Medulla oblongata (tissue), 1 donor: ENCODE data around the gene APOL4.
A peak's percentile ranks its signal among the peaks of the same experiment; 100 is the strongest.
"Not testable (repeated sequence)": the region's sequence is repeated elsewhere in the genome, so short reads cannot be mapped to it uniquely, and the experiment has no call there.

Experiments used
- DNase-seq: peaks from one replicate; pipeline ENCODE4 v3.0.0-alpha.2; 2015; ENCODE audit errors: extremely low spot score

Gene APOL4

DNA sequence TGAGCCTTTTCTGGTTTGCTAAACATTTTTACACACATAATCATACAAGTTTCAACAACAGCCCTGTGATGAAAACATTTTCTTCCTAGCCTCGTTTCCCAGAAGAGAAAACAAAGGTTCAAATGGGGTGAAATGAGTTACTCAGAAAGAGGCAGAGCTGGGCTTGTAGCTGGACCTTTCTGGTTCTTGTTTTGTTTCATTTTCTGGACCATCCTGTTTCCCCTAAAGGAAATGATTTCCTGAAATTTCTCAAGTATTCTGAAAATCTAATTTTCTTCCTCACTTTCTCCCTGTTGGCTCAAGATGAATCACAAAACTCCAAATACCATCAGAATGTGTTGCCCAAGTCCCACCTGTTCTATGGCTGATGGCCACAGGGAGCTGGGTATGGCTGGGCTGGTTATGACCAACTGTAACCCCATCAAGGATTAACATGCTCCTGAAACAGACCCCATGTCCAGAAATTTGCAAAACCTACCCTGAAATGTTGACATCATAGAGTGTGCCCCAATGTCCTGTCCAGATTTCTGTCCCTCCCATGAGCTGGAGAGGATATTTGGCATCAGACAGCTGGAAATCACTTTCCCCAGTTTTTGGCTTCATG lies 6.7 kb upstream of the APOL4 start:
- DNase-seq = no peak

DNA sequence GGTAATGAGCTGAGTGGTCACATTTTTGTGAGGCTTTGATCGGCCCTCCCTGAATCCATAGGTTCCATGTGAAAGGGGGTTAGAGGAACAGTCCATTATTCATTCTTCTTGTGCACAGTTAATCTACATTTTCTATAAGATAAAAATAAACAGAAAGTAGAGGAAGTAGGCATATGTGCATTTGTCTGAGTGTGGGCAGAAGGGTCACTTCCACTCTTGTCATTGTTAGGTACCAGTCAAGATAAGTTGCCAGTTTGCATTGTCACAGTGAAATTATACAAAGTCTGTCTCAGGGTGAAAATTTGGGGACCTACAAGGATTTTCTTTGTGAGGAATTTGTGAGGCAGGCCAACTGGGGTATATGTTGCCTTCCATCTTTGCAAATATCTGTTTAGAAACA lies 4.6 kb upstream of the APOL4 start:
- no peak for DNase-seq

DNA sequence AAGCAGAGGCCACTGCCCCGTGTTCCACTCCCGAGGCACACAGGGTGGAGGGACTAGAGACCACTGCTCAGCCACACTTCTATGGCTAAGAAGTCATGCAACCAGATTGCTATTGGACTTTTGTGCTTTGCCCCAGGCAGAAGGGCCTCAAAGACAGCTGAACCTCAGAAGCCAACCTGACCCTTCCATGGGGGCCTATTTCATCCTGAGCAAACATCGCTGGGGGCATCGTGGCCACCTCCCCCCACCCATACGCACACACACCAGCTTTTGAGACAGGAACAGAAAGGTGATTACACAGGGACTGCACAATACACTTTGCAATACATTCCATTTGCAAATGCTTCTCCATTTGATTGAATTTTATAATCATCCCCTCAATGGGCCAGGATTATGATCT lies 4.0 kb upstream of the APOL4 start:
- DNase-seq = not testable (repeated sequence)

DNA sequence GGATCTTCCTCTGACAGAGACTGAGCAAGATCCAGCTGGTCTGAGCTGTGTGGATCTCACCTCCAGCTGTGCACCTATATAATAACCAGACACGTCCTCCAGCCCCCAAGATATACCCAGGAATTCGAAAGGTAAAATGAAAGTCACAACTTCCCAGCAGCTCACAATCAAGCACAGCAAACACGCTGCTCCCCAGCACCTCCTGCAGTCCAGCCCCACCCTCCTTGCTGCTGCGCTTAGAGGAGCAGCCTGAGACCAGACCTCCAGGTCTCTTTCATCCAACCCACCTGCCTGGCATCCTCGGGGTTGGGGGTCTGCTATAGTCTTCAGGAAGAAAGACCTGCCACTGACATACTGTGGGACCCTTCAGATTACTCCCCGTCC lies 3.0 kb upstream of the APOL4 start:
- no peak for DNase-seq

DNA sequence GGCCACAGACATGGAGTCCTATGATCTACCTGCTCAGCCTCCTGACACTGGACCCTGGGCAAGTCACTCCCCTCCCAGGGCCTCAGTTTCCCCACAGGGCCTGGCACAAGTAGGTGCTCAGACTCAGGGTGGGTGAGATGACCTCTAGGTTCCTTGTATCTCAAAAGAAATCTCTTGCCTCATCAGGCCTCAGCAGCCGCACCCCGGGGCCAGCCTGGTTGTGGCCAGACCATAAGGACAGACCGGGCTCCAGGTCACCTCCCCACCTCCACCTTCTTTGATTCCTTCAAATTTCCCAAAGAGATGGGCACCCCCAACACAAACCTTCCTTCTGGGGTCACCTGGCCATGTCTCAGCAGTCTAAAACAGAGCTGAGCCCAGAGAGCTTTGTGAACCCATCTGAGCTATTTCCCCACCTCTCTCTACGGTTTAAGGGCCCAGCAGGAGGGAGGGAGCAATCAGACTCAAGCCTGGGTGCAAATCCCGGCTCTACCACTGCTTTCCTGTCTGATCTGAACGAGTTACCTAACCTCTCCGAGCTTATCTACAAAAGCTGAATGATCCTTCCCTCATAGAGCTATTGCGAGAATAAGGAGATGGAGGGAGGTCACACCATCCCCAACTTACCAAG lies 2.5 kb upstream of the APOL4 start:
- no peak for DNase-seq

DNA sequence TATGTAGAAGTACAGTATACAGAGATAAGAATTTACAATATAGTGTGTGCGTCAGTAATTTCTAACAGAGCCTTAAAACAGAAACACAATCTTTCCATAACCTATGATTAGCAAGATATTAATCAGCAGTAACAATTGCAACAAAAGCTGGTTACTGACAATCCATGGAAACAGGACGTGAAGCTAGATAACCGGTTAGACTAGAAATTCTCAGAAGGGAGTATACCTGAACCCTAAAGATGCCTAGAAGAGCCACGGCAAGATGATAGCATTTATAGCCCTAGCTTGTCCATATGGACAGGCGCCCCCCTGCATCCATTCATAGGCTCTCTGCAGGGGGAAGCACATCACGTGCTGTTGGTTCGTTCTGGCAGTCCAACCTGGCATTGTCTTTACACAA lies 1.8 kb upstream of the APOL4 start:
- DNase-seq = not testable (repeated sequence)

DNA sequence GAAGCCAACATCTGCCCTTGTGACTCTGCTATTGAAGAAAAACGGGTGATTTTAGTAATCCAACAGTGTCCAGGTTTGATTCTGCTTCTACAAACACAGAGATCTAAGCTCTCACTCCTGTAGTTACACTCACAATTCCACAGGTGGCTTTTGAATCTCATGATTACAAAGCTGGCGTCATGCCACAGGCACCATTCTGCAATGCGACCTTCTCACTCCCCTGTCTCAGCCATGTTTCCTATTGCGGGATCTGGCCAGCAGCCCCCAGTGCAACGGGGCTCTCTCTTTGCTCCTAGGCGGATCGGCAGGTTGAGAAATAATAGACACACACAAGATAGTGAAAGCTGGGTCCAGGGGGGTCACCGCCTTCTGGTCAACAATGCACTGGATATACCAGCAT lies 1.3 kb upstream of the APOL4 start:
- DNase-seq = not testable (repeated sequence)

DNA sequence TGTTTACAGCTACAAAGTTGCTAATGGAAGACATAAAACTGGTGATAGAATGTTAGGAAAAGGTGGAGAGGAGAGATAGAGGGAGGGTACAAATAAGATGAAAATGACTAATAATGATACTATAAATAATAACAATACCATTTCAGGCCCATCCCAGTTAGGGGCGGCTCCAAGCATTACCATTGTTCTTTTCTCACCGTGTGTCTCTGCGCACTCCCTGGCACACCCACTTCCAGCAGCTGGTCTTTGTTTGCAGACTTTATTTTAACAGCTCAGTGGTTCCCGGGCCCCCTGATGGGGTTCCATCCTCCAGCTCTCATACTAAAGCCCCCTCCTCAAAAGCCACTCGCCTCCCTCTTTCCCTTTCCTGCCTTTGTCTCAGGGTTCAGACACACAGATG lies 584 bp downstream of the APOL4 start:
- not testable (repeated sequence) for DNase-seq

DNA sequence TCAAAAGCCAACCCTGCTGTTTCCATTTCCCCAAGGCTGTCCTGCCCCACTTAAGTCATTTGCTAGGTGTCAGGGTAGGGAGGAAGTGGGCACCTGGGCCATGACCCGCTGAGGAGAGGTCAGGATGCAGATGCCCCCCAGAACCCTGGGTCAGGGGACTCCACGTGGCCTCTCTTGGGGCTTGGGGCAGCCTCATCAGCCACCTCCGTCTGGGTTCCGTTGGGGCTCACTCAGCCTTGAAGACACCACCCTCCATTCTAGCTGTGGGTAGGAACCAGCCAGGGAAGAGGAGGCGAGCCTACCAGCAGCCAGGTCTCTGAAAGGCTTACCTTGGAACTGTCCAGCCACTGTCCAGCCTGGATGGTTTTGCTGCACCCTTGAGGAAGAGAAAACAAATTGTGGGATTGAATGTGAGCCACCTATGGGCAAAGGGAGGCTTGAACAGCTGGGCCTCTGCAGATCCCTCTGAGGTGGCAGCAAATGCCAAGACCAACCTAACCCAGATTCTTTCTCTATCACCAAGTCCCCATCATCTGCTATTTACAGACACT lies 2.5 kb downstream of the APOL4 start:
- DNase-seq = no peak

DNA sequence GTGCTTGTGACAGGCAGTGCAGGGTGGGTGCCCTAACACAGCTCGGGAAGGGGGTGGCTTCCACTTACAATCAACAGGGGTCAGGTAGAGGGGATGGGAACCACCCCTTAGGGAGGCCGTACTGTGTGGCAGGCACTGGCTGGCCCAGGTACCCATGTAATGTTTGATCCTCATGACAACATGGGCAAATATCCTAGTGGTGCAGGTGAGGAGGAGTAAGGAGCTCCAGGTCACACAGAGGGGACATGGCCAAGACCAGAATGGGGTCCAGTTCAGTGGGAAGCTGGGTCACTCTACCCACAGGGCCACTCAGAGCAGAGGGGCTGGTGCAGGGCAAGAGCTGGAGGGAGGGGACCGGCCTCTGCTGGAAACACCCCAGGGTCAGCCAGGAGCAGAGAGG lies 3.1 kb downstream of the APOL4 start:
- DNase-seq = no peak

DNA sequence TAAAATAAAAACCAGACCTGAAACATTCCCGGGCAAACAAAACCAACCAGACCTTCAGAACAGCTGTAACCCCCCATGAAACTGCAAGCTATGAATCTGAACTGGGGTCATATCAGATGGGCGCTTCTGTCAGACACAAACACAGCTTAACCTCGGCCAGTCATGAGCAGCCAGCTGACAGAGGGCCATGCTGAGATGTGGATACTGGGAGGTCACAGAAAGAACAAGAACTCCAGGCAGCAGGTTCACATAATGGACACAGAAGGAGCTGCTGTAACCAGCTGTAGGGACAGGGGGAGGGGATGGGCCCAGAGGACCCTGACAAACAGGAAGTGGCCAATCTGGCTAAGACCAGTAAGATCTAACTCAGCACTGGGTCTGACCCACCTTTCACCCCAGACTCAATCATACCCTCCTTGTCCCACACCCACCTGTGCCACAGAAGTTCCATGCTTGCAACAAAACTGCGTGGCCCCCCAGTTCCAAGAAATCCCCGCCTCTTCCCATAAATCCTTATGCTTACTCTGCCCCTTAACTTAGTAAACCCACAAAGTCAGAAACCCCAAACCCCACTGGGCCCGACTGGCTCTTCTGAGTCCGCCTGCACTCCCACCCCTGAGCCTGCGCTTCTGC lies 4.0 kb downstream of the APOL4 start:
- DNase-seq = no peak

DNA sequence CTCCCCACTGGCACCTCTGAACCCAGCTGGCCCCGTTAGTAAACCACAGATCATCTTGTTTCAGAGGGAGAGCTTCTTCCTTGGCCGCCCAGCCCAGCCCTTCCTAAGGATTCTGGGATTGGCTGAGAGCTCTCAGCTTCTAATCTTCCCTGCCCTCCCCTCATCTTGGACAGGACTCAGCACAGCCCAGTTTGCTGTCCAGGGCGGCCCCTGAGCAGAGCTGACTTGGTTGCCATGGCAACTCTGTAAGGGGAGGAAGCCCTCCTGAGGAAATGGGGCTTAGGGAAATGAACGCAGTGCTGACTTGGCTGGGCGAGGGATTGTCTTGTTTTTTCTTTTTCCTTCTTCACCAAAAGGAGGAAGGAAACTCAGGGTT lies 4.6 kb downstream of the APOL4 start:
- DNase-seq = peak; percentile 71

DNA sequence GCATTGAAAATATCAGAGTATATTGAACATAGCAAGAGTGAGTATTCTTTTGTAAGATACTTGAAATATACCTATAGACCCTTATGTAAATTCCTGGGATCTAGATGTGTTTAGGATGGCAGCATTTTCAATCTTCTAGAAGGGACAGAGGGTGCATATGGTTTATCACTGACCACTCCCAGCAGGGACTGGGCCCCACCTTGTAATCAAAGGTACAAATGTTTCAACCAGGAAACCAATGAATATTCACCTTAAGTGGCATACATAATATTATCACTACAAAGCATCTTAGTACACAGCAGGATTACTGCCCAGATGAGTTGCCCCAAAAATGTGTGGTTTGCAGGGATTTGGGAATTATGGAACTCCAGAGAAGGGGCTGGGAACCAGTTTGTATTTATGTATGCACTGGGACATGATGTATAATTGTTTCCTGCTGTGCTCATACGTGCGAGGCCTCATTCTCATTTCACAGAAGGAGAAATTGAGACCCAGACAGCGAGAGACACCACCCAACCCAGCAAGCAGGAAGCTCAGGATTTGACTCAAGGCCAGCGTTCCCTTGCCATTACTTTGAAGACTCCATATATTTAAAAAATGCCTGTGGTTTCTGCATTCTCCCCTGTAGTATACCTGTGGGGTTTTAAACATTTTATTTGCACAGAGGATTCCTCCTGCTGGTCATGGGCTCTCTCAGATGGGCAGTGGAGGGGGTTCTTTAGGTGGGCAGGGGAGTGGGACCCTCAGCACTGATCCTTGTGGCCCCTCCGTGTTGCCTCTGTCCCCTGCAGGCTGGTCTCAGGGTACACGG lies 5.2 kb downstream of the APOL4 start:
- DNase-seq = no peak

DNA sequence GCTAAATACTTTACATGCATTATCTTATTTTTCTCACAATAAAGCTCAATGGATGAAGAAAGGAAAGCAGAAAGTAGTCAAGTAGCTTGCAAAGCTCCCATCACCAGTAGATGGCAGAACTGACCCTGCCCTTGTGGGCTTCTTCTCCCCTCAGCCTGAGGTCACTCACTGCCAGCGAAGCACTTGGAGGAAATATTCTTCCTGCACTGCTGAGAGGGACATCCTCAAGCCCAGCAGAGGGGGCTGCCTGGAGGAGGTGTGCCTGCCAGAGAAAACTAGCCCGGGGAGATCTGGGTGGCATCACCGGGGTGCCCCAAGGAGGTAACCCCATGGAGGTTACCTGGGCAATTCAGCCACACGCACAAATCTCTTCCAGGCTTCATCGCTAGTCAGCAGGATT lies 6.6 kb downstream of the APOL4 start:
- DNase-seq = peak; percentile 80

DNA sequence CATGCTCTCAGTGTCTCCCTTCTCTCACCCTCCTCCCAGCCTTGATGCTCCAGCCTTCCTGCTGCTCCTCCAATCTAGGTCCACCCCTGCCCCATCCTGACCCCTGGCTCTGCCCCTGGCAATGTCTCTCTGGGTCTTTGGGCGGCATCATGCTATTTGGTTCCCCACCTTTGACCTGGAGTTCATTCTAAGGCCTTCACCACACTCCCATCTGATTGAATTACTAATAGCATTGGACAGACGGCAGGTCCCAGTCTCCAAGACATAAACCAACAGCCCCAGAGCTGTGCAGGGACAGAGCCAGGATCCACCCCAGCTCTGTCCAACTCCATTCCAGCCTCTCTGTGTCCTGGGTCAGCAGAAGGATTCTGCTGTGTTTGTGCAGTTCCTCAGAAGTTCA lies 7.2 kb downstream of the APOL4 start:
- DNase-seq = no peak

DNA sequence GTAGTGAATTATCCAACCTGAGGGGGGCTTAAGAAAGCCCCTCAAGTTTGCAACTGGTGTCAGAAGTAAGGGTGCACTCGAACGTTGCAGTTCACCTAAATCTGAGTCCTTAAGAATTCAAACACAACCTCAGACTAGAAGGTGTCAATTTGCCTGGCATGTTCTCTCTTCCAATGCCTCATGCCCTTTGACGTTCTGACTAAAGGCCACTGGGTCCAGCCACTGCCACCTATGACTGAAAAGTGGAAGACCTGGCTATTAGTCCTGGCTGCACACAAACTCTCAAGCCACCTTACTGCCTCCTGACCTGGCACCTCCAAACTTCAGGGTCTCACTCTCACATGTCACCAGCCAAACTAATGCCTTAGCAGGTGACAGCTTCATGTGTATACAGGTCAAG lies 8.0 kb downstream of the APOL4 start:
- DNase-seq = no peak

DNA sequence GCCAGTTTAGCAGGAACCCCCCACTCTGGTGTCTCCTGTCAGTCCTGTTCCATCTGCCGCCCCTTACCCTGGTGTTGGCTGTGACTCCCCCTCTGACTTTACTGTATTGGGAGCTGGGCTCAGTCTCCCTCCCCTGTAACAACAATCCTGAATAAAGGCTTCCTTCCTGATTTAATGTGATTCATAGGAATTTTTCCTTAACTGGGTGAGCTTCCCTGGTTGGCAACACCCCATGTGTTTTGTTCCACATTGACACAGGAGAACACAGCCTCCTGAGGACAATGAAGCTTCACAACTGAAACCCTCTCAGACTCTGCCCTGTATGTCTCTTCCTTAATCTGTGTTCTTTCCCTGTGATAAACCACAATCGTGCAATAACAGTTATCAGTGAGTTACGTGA lies 8.4 kb downstream of the APOL4 start:
- DNase-seq = no peak

DNA sequence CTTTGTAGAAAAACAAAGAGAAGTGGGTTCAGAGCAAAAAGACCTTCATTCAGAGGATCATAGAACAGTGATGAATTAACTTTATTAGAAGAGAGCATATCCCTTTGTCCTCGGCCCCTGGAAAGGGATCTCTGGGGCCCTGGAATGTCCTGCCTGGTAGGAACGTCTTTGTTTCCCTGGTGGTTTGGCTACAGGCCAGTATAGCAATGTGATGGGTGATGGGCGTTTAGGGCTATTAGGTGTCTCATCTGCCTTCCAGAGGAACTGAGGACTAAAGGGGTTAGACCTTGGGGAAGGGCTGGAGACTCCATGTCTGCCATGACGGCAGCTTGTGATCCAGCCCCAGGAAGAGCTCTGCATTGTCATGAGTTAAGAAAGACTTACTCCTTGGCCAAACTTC lies 9.1 kb downstream of the APOL4 start:
- no peak for DNase-seq

DNA sequence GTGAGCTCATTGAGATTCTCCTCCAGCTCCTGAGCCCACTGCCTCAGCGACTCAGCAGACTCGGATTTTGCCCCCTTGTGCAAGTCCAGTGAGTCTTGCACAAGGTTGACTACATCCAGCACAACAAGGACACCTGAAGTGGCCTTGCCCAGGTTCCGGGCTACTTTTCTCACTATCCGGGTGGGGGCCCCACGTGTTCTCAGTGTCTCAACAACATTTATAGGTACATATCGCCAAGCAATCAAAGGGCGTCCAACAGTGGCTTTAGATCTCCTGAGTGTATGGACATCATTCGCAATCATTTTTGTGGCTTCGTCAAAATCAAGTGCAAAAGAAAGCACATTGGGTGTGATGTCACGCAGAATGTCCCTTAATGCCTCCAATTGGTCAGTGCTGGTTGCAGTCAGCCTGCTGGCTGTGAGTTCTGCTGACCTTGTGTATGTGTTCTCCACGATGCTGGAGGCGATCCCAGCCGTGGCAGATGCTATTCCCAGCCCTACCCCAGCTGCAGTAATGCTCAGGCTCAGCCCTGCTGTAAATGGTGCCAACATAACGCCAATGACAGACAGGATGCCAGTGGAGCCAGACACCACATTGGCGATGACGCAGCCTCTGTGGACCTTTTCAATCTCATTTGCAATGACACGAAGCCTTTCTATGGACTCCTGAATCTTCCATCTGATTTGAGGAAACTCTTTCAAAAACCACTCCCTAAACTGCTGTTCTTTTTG lies 10.3 kb downstream of the APOL4 start:
- peak; percentile 88 for DNase-seq

DNA sequence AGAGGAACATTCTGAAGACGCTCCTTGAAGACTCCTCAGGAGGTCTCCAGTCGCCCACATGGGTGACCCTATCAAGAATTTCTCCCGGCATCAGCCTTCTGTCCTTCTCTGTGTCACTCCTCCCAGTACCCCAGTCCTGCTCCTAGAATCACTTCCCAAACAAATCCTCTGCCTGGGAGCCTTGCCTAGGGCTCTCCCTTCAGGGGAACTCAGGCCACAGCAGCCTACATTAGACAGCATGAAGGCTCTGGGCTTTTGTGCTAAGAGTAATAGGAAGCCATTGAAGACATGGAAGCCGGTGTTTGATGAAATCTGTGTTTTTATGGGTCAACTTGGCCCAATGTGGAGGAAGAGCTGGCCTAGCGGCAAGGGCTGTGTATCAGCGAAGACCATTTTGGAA lies 13.7 kb downstream of the APOL4 start:
- not testable (repeated sequence) for DNase-seq

DNA sequence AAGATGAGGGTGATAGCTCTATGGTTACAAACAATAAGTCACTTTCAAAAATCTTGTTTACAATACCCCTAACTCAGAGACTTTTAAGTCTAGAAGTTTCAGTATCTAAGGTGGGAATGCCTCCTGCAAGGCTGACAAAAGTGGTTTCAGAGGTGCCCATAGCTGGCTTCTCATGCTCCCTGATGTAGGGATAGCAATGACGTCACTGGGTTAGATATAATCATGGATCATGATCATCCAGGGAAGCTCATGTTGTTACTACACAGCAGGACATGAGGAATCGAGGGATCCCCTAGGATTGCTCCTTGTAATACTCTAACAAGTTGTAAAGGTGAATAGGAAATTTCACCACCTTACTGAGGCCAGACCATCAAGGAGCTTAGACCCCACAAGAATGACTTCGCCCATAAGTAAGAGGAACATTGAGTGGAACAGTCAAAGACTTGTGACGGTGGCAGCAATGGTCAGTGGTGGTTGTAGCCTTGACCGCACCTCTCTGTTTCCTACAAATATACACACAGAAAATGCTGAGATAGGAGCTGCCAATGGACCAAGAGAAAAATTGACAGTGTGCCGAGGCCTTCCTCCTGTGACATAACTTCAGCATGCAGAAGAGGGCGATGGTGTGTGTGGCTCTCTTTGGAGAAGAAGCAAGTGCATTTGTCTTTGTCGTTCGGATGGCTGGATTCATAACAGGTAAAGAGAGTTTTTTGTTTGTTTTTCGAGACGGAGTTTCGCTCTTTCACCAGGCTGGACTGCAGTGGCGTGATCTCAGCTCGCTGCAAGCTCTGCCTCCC lies 15.6 kb downstream of the APOL4 start:
- no peak for DNase-seq
